ENCODE measurements around the gene PYDC2. TPM values are rescaled to one million over a fixed set of nuclear protein-coding genes. Genes with fewer than 3 reads are reported as not detected.

PYDC2 gene
- polyA plus RNA-seq (ENCODE audit: insufficient read depth in 1 of 5, insufficient read length in 5 of 5, low replicate concordance in 1 of 5) = not detected
- long read RNA-seq, donor 1 = 0 reads
- long read RNA-seq, donor 2 = 0 reads
- long read RNA-seq, donor 3 = 0 reads
- long read RNA-seq, donor 4 = 0 reads
- long read RNA-seq, donor 5 = 0 reads
- long read RNA-seq, donor 6 = 0 reads
- long read RNA-seq, donor 7 = 0 reads
- long read RNA-seq, donor 8 = 0 reads

- DNase-seq = no peak
These were observed at the start of gene PYDC2 for GRCh38 chr3:191461113-191461595. Gene PYDC2, plus strand, starts transcription at chr3:191461163. Its CDS starts 0 bp downstream, at chr3:191461163.

DNA sequence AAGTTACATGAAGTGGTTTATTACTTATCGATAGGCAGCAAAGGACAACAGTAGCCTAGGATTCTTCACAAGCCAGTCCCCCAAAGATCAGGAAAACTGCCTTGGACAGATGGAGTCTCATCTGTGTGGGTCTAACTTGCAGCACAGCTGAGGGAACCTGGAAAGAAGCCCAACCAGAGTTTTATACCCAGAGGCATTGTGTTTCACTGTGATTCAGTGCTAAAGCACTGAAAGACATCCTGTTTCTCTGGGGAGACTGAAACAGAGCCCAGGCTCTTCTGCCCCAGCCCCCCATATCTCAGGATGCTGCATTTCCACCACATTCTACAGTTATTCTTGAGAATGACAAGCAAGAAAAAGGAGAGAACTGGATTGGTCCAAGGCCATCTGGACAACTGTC, 48.2 kb upstream of the PYDC2 start:
- no peak for DNase-seq

- no peak for DNase-seq
These were observed 46.7 kb upstream of the PYDC2 start for GRCh38 chr3:191414286-191414685.

DNA sequence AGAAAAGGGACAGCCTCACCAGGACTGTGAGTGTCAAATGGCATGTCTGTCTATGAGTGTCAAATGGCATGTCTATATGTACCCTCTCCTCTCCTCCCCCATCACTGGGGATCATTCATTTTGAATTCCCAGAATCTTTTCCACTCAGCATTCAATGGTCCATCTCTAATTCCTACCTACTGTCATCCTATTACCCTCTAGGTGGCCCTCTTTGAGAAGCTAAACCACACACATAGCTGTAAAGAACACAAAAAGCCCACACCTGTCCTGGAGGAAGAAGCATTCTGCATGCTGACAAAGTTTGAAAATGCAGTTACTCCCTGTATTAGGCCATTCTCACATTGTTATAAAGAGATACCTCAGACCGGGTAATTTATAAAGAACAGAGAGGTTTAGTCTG, 46.2 kb upstream of the PYDC2 start:
- DNase-seq = no peak

DNA sequence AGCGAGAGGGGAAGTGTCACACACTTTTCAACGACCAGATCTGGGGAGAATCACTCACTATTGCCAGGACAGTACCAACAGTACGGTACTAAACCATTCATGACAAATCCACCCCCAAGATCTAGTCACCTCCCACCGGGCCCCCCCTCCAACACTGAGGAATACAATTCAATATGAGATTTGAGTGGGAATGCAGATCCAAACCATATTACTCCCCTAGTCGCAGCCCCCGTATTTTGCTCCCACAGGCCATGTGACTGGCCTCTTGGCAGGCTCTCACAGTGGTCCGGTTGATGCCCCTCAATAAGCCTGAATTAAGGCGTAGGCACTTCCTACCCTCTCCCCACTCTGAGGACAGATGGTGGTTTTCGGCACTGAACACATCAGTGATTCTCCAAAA, 45.4 kb upstream of the PYDC2 start:
- no peak for DNase-seq

DNA sequence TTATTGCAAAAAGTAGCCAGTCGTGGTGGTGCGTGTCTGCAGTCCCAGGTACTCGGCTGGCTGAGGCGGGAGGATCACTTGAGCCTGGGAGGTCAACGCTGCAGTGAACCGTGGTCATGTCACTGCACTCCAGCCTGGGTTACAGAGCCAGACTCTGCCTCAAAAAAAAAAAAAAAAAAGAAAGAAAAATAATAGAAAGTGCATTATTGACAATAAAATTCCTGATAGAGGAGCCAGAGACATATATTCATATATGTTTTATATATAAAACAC, 43.6 kb upstream of the PYDC2 start:
- DNase-seq = no peak

GRCh38 chr3:191420771-191421170, 40.2 kb upstream of the PYDC2 start:
- DNase-seq = no peak

DNA sequence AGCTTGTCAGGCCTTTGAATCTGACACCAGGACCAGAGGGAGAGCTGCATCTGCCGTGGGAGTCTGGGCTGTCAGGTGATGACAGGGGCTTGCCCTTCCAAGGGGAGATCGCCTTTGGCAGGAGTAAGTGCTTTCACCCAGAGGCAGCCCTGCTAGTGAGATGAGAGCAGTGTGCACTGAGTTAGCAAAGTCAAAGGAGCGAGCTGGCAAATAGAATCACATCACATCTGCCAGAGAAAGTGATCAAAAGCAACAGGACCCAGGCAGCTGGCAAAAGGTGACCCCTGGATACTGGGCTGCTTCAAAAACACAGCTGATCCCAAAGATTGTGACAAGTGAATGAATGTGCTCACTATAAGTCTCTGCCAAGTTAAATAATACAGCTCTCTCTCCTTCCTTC, 36.1 kb upstream of the PYDC2 start:
- DNase-seq = no peak

DNA sequence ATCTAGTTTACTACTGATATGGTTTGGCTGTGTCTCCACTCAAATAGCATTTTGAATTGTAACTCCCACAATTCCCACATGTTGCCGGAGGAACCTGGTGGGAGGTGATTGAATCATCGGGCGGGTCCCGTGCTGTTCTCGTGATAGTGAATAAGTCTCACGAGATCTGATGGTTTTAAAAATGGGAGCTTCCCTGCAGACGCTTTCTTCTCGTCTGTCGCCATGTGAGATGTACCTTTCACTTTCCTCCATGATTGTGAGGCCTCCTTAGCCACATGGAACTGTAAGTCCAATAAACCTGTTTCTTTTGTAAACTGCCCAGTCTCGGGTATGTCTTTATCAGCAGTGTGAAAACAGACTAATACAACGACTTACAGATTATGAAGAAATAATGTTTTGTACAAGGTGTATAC, 35.6 kb upstream of the PYDC2 start:
- DNase-seq = no peak

DNA sequence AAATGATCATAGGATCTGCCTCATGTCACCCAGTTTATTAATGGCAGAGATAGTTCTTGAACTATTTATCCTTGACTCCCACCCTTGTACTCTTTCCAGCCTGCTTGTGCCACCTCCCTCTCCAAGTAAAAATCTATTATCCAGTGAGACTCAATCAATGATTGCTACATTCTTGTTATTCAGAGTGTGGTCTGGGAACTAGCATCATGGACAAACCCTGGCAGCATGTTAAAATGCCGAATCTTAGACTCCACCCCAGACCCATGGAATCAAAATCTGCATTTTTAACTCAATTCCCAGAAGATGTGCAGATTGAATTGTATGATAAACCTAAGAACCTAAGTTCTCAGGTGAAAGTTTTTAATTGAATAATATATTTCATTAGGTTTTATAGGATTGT, 34.7 kb upstream of the PYDC2 start:
- DNase-seq = no peak

- DNase-seq = no peak
These were observed 32.8 kb upstream of the PYDC2 start for GRCh38 chr3:191428177-191428576.

- DNase-seq = no peak
These were observed 30.9 kb upstream of the PYDC2 start for GRCh38 chr3:191430103-191430502.

- DNase-seq = no peak
These were observed 29.7 kb upstream of the PYDC2 start for GRCh38 chr3:191431160-191431822.

- DNase-seq = no peak
These were observed 28.8 kb upstream of the PYDC2 start for GRCh38 chr3:191432162-191432561.

DNA sequence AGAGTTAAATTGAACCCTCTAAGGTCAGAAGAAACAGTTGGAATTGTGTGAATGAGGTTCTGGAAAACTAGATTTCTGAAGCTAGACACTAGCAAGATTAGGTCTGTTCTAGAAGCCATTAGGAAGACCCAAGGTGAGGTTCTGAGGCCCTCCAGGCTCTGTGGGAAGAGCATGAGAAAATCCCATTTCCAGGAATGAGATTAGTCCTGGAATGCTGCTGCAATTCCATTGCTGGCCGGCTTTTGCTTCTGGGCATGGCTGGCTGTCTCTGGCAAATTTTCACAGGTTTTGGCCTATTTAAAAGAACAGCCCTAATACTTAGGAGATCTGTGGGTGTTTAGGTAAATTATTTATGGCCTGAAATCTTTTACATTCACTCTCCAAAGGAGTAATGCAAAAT, 26.9 kb upstream of the PYDC2 start:
- DNase-seq = no peak

GRCh38 chr3:191435981-191436380, 25.0 kb upstream of the PYDC2 start:
- no peak for DNase-seq

DNA sequence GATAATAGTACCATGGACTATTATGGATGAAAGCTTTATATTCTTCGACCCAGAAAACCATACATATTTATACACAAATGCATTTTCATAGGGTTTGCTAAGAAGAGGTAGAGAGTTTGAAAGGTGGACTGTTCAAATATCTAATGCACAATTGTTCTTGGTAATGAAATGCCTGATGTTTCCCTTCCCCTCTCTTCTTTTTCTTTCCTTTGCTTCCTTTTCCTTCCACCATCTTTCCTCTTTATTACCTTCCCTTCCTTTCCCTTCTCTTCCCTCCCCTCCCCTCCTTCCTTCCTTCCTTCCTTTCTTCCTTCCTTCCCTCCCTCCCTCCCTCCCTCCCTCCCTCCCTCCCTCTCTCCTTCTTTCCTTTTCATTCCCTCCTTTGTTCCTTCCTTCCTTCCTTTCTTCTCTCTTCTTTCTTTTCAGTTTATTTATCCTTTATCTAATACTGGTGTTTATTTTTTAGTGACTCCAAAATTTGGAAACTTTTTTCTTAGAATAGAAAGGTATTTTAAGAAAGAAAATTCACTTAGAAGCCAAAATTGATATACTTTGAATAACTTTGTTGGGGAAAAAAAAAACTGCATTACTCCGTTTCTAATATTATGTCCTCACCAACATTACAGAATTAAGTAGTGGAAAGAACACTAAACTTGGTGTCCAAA, 22.7 kb upstream of the PYDC2 start:
- no peak for DNase-seq

- DNase-seq = no peak
These were observed 20.4 kb upstream of the PYDC2 start for GRCh38 chr3:191440532-191440931.

GRCh38 chr3:191441687-191442086, 19.3 kb upstream of the PYDC2 start:
- DNase-seq = no peak

DNA sequence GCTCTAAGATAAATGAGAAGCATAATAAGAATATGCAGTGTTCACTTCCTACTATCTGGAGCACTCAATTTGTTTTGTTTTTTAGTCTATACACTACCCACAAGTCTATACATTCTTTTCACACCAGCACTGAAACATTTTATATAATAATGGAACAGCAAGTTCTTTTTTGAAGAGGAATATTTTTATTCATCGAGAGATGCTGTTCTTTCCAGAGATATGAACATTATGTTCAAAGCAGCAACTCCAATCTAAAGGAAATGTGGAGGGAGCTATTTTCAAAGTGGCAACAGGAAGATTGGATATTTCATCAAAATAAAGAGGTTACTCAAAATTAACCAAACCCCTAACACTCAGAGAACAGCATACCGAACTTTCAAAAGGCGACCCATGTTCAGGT, 16.4 kb upstream of the PYDC2 start:
- no peak for DNase-seq

DNA sequence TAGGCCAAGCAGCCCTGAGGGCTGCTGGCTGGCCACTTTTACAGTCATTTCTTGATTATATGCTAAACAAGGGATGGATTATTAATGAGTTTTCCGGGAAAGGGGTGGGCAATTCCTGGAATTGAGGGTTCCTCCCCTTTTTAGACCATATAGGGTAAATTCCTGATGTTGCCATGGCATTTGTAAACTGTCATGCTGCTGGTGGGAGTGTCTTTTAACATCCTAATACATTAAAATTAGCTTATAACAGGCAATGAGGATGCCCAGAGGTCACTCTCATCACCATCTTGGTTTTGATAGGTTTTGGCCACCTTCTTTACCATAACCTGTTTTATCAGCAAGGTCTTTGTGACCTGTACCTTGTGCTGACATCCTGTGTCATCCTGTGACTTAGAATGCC, 11.7 kb upstream of the PYDC2 start:
- DNase-seq = no peak

DNA sequence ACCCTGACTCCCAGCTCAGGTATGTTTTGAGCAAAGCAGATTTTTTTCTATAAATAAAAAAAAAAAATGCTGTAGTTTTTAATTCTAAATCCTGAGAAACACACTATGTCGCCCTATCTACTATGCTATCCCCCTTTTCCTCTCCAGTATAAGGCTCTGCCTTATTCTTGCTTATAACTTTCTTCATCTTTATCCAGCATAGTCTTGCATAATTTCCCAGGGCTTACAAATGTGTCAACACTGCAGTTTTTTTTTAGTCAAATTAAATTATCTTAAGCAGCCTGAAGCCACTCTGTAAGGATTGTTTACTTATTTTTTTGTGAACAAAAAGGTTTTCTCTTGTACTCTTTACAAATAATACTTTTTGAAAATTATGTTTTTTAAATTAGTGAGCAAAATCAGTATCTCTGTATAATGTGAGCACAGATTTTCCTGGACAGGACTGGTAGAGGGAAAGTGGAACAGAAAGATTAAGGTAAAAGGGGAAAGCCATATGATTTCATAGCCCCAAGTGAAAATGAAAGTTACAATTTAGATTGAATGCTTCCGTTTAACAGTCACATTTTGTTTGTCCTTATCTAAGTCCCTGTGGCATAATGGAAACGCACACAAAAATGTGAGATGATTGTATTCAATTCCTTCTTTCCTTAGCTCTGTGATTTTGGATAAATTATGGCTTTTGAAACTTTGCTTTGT, 5.6 kb upstream of the PYDC2 start:
- no peak for DNase-seq

DNA sequence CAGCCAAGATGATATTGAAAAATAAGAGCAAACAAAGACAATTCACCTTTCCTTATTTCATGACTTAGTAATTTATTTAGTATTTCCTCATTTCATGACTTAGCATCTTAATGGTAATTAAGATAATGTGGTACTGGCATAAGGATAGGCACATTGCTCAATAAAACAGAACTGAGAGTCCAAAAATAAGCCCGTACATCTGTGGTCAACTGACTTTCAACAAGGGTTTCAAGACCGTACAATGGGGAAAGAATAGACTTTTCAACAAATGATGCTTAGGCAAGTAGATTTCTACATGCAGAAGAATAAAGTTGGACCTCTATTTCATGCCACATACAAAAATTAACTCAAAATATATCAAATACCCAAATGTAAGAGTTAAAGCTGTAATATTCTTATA, 603 bp upstream of the PYDC2 start:
- DNase-seq = no peak
